GM12874 (cell line): ENCODE results near the gene NEK8.

Experiments
- TF ChIP-seq, protein P1 (sequence below): IDR thresholded peaks from 2 replicates; pipeline ENCODE4 v1.5.1; 2011; ENCODE audit warnings: low read depth, mild to moderate bottlenecking, control low read depth, low read length, moderate library complexity; ENCODE audit not compliant: insufficient read depth

NEK8 gene

DNA sequence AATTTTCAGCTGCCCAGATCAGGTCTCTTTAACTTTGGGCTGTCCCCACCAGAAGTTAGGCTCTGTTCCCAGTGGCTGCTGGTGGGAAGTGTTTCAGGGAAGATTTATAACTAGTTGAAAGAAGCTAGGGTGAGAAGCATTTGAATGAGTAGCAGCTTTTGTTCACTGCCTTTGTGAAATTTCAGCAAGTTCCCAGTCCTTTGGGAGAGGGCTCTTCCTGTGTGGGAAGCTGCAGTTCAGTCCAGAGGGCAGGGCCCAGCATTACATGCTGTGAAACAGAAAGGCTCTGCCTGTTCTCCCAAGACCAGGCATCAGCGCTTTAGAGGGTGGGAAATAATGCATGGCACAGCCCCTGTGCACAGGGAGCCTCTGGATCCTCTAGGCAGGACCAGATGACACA, 34.7 kb upstream of the NEK8 start:
- TF ChIP-seq, protein P1, sequence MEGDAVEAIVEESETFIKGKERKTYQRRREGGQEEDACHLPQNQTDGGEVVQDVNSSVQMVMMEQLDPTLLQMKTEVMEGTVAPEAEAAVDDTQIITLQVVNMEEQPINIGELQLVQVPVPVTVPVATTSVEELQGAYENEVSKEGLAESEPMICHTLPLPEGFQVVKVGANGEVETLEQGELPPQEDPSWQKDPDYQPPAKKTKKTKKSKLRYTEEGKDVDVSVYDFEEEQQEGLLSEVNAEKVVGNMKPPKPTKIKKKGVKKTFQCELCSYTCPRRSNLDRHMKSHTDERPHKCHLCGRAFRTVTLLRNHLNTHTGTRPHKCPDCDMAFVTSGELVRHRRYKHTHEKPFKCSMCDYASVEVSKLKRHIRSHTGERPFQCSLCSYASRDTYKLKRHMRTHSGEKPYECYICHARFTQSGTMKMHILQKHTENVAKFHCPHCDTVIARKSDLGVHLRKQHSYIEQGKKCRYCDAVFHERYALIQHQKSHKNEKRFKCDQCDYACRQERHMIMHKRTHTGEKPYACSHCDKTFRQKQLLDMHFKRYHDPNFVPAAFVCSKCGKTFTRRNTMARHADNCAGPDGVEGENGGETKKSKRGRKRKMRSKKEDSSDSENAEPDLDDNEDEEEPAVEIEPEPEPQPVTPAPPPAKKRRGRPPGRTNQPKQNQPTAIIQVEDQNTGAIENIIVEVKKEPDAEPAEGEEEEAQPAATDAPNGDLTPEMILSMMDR: no peak

DNA sequence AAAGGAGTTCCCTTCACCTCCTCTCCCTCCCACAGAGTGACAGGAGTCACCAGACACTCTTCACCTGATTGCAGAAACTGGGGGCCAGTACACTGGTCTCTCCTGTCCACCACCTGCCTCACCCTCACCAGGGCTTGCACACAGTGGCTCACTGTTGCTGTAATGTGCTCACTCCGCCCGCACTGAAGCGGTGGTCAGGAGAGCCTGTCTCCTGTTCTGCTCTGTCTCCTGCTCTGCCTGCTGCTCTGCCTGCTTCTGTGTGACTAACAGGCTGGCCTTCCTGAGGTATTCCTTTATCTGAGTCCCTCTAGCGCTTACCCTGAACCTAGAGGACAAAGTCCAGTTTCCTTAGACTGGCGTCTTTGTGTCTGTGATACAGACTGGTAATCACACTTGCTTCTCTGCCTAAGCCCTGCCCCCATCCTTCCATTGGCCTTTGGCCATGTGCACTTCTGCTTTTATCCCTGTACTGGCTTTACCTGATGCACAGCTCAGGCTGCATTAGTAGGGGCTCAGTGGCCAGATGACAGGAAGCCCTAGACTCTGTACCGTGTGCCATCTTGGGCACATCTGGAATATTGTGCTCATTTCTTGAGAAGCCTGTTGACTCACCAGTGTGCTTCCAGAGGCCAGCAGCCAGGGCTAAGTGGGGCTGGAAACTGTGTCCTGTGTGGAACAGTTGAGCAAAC, 30.2 kb upstream of the NEK8 start:
- TF ChIP-seq, protein P1: no peak

DNA sequence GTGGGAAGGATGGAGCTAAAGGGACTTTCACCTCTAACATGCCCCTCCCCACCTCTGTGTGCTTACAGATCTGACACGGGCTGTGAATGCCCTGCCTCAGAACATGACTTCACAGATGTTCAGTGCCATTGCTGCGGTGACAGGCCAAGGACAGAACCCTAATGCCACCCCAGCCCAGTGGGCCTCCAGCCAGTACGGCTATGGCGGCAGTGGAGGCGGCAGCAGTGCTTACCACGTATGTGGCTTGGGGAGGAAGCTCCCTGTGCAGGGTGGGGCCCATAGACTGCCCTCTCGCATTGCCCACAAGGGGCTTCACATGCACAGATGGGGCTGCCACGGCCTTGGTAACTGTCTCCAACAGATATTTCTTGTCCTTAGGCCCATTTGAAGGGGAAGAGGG, 28.3 kb upstream of the NEK8 start:
- TF ChIP-seq, protein P1: no peak

DNA sequence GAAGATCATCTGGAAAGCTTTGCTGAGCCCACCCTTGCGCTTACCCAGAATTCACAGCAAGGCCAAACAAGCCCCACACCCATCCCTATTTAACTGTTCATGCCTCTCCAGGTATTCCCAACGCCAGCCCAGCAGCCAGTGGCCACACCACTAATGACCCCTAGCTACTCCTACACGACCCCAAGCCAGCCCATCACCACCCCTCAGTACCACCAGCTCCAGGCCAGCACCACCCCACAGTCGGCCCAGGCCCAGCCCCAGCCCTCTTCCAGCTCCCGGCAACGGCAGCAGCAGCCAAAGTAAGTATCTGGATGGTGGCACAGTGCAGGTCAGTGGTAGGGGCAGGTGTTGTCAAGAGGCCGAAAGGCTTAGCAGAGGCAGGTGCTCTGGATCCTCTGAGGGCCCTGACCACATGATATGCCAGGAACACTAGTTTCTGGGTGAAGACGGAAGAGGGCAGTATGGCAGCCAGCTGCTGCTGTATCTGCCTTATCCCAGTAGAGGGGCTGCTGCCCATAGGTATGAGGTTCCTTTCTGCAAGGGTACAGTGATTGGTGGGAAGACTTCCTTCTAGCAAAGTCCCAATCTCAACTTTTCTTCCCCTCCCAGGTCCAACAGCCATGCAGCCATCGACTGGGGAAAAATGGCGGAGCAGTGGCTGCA, 27.6 kb upstream of the NEK8 start:
- TF ChIP-seq, protein P1: no peak

DNA sequence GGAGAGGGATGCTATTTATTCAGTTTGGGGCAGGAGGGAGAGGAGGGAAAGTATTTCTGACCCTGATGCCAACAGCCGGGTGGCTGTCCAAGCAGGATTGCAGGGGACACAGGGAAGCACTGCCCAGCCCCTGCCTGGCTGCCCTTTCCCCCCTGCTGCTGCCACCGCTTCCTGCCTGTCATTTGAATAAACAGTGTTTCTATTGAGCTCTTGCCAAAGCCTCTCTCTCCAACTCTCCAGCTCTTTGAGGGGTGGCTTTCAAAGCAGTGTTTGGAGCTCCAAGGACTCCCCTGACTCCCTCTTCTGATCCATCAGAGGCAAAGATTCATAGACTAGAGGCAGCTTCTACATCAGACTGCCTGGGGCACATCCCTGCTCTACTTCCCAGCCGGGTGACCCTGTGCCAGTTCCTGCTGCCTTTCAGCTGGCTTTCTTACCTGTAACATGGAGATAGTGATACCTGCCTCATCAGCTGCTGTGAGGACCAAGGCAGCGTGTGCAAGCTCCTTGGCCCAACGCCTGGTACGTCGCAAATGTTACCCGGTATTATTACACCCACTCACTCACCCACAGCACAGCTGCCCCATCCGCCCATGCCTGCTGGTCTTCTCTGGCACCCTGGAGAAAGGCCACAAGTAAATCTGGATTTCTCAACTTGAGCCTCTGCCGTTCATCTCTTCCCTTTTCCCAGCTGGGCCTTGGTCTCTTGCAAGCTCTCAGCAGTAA, 26.4 kb upstream of the NEK8 start:
- TF ChIP-seq, protein P1: no peak

DNA sequence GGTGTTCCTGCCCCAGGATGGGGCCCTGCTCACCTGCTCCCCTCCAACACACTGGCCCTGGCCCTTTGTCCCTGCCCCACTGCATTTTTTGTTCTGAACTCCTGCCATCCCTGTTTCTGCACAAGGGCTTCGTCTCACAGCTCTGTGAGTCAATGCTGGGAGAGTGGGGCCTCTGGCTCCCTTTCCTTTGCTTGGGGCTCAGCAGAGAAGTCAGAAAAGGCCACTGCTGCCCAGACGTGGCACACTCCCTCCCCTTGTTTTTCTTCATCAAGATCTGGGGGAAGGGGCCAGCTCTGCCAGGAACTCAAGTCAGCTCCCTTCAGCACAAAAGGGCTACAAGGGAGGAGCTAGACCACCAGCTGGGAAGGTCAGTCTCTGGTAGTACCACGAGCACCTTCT, 25.8 kb upstream of the NEK8 start:
- TF ChIP-seq, protein P1: no peak

DNA sequence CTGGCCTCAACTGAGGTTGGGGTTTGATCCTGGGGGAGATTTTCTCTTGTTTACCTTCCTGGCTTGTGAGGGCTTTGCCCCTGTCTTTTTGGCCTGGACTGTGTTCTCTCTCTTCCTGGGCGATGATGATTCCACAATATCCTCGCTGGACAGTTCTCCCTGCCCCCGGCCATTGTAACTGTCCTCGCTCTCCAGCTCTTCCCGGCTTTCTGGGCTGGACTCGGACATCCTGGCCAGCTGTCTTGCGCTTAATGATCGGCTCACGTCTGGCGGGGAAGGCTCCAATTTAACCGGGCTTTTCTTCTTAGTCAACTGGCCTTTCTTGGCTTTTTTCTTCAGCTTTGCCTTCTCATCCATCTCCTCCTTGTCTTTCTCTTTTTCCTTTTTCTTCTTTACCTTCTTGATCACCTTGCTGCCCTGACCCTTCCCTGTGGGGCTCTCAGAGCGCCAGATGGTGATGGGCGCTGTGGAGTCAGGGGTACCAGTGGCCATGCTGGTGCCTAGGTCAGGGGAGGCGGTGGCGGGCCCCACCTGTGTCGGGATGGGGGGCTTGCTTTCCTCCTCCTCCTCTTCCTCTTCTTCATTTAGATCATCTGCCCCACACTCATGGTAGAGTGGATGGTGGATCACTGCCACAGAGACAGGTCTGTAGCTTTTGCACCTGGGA, 24.9 kb upstream of the NEK8 start:
- TF ChIP-seq, protein P1: no peak
